H1 (cell line): ENCODE results near the gene CRTAP. TPM values are rescaled to one million over a fixed set of nuclear protein-coding genes. Genes with fewer than 3 reads are reported as not detected.

ENCODE experiments used
- CTCF ChIA-PET: fragments of 300-600 bp; sonication (Branson Sonifier 250); formaldehyde crosslinking; loops from one replicate; lab custom pipeline; 2021; ENCODE audit not compliant: partially characterized antibody; lab: Charles Lee
- POLR2A ChIA-PET: fragments of 300-600 bp; sonication (Branson Sonifier 250); formaldehyde crosslinking; loops from one replicate; lab custom pipeline; 2021; ENCODE audit warnings: inconsistent platforms; ENCODE audit not compliant: partially characterized antibody; lab: Charles Lee
- DNase-seq, 2 experiments: peaks; one replicate each; pipeline versions ENCODE4 v3.0.0 to v3.0.0-alpha.2; 2010 to 2022; ENCODE audit warnings: low spot score in 2 of 2, low read depth in 1 of 2, mixed read lengths in 1 of 2
- FAIRE-seq: peaks from 2 replicates; lab custom pipeline; 2011; peaks lifted over from hg19 to GRCh38; lab: Jason Lieb, UNC
- H2AFZ ChIP-seq: 2 replicates; pipeline ENCODE4 v1.8.1; 2012; ENCODE audit warnings: low read length, inconsistent platforms
- H2AK5ac ChIP-seq: 2 replicates; pipeline ENCODE4 v1.6.1; 2013; ENCODE audit warnings: low read depth, low read length
- H2BK120ac ChIP-seq: replicated peaks from 2 replicates; pipeline ENCODE3; 2013; ENCODE audit warnings: low read depth, low read length, inconsistent platforms
- H2BK12ac ChIP-seq: 2 replicates; pipeline ENCODE4 v1.6.1; 2013; ENCODE audit warnings: low read depth, low read length
- H2BK15ac ChIP-seq: 2 replicates; pipeline ENCODE4 v1.6.1; 2013; ENCODE audit warnings: low read length
- H2BK20ac ChIP-seq: 2 replicates; pipeline ENCODE4 v1.6.1; 2013; ENCODE audit warnings: low read length
- H2BK5ac ChIP-seq: 2 replicates; pipeline ENCODE4 v1.6.1; 2013; ENCODE audit warnings: low read depth, low read length
- H3K14ac ChIP-seq: 2 replicates; pipeline ENCODE4 v1.6.1; 2013; ENCODE audit warnings: inconsistent platforms; ENCODE audit not compliant: insufficient read length
- H3K18ac ChIP-seq: 2 replicates; pipeline ENCODE4 v1.6.1; 2013; ENCODE audit warnings: low read length; ENCODE audit errors: extremely low read depth
- H3K23ac ChIP-seq: 2 replicates; pipeline ENCODE4 v1.6.1; 2013; ENCODE audit warnings: inconsistent platforms; ENCODE audit not compliant: insufficient read length
- H3K23me2 ChIP-seq: 2 replicates; pipeline ENCODE4 v1.6.1; 2013; ENCODE audit warnings: low read depth, low read length
- H3K27ac ChIP-seq: 2 replicates; pipeline ENCODE4 v1.6.1; 2011; ENCODE audit warnings: low read depth, low read length, inconsistent platforms
- H3K27me3 ChIP-seq, 4 experiments: replicated peaks in 1 of 4; 1 replicate in 1 of 4; 2 replicates in 3 of 4; pipeline versions ENCODE4 v1.6.1 to v1.8.1; 2011 to 2013; ENCODE audit warnings: low read length in 3 of 4, mild to moderate bottlenecking in 3 of 4, inconsistent platforms in 2 of 4, mixed read lengths in 2 of 4, moderate library complexity in 1 of 4; ENCODE audit not compliant: control insufficient read depth in 3 of 4, insufficient read depth in 3 of 4; ENCODE audit errors: extremely low read depth in 1 of 4
- H3K36me3 ChIP-seq, 4 experiments: 2 replicates each; pipeline versions ENCODE4 v1.6.1 to v1.8.1; 2011 to 2013; ENCODE audit warnings: mild to moderate bottlenecking in 4 of 4, low read length in 3 of 4, moderate library complexity in 2 of 4, control low read depth in 1 of 4, inconsistent platforms in 1 of 4; ENCODE audit not compliant: insufficient read depth in 4 of 4, control insufficient read depth in 2 of 4
- H3K4ac ChIP-seq: replicated peaks from 2 replicates; pipeline ENCODE3; 2013; ENCODE audit warnings: low read length, low read depth, mixed read lengths, inconsistent platforms; ENCODE audit not compliant: insufficient read length
- H3K4me1 ChIP-seq, 4 experiments: replicated peaks in 1 of 4; 1 replicate in 1 of 4; 2 replicates in 3 of 4; pipeline versions ENCODE4 v1.6.1 to v1.8.1; 2011 to 2013; ENCODE audit warnings: low read length in 3 of 4, inconsistent platforms in 2 of 4, mixed read lengths in 1 of 4; ENCODE audit not compliant: insufficient read depth in 4 of 4, control insufficient read depth in 3 of 4
- H3K4me2 ChIP-seq, 2 experiments: 2 replicates each; pipeline versions ENCODE4 v1.6.1 to v1.8.1; 2011 to 2013; ENCODE audit warnings: low read depth in 2 of 2, low read length in 2 of 2, control low read depth in 1 of 2, inconsistent platforms in 1 of 2, mild to moderate bottlenecking in 1 of 2; ENCODE audit not compliant: insufficient read depth in 1 of 2
- H3K4me3 ChIP-seq, 4 experiments: fragments of 200-600, 300-600 bp in 1 of 4; sonication (generic), shearing (Covaris generic), sonication (Bioruptor Twin) in 1 of 4; 2 replicates each; pipeline versions ENCODE4 v1.5.1 to v1.8.1; 2011 to 2016; ENCODE audit warnings: low read length in 4 of 4, low read depth in 3 of 4, control low read depth in 2 of 4, inconsistent platforms in 2 of 4, mild to moderate bottlenecking in 2 of 4, mixed read lengths in 1 of 4, moderate library complexity in 1 of 4; ENCODE audit not compliant: insufficient read depth in 2 of 4; ENCODE audit errors: extremely low read depth in 1 of 4
- H3K56ac ChIP-seq: replicated peaks from 2 replicates; pipeline ENCODE3; 2013; ENCODE audit warnings: low read depth, mild to moderate bottlenecking, mixed read lengths, low read length, inconsistent platforms; ENCODE audit not compliant: insufficient read length
- H3K79me1 ChIP-seq: 2 replicates; pipeline ENCODE4 v1.6.1; 2013; ENCODE audit warnings: low read depth, low read length, control low read depth
- H3K79me2 ChIP-seq, 2 experiments: 2 replicates each; pipeline versions ENCODE4 v1.6.1 to v1.8.1; 2012 to 2013; ENCODE audit warnings: low read length in 2 of 2, mild to moderate bottlenecking in 2 of 2, inconsistent platforms in 1 of 2; ENCODE audit not compliant: insufficient read depth in 2 of 2, control insufficient read depth in 1 of 2
- H3K9ac ChIP-seq, 4 experiments: replicated peaks in 1 of 4; 1 replicate in 1 of 4; 2 replicates in 3 of 4; pipeline versions ENCODE4 v1.6.1 to v1.8.1; 2011 to 2013; ENCODE audit warnings: low read depth in 3 of 4, low read length in 3 of 4, control low read depth in 2 of 4, mild to moderate bottlenecking in 2 of 4, moderate library complexity in 2 of 4, inconsistent platforms in 1 of 4; ENCODE audit errors: extremely low read depth in 1 of 4
- H3K9me3 ChIP-seq, 2 experiments: 2 replicates each; pipeline versions ENCODE4 v1.6.1 to v1.8.1; 2012 to 2013; ENCODE audit warnings: mild to moderate bottlenecking in 2 of 2, moderate library complexity in 2 of 2, control low read depth in 1 of 2, inconsistent platforms in 1 of 2, low read depth in 1 of 2, low read length in 1 of 2, mixed read lengths in 1 of 2; ENCODE audit not compliant: insufficient read depth in 2 of 2
- H4K20me1 ChIP-seq, 2 experiments: replicated peaks in 1 of 2; 2 replicates each; pipeline versions ENCODE3 to v1.8.1; 2011 to 2013; ENCODE audit warnings: inconsistent platforms in 2 of 2, low read length in 2 of 2, mild to moderate bottlenecking in 1 of 2; ENCODE audit not compliant: insufficient read depth in 2 of 2, control insufficient read depth in 1 of 2
- H4K5ac ChIP-seq: 2 replicates; pipeline ENCODE4 v1.6.1; 2013; ENCODE audit warnings: low read length, low read depth, mixed read lengths, inconsistent platforms; ENCODE audit not compliant: insufficient read length
- H4K8ac ChIP-seq: 2 replicates; pipeline ENCODE4 v1.8.0; 2013; ENCODE audit warnings: mild to moderate bottlenecking, moderate library complexity, low read length, inconsistent platforms; ENCODE audit not compliant: insufficient read depth; ENCODE audit errors: extremely low read depth
- H4K91ac ChIP-seq: replicated peaks from 2 replicates; pipeline ENCODE3; 2013; ENCODE audit warnings: low read length, mixed read lengths, inconsistent platforms; ENCODE audit not compliant: insufficient read length
- BACH1 ChIP-seq: IDR thresholded peaks from 2 replicates; pipeline ENCODE4 v1.6.1; 2012; ENCODE audit warnings: low read length, improper control_type of control experiment
- BCL11A ChIP-seq, 2 experiments: IDR thresholded peaks; one replicate each; pipeline ENCODE4 v1.6.1; 2011; ENCODE audit warnings: low read depth in 2 of 2, low read length in 2 of 2, mild to moderate bottlenecking in 2 of 2
- CBX8 ChIP-seq: fragments of 300-800, 300-1000 bp; sonication (generic); IDR thresholded peaks from 2 replicates; pipeline ENCODE4 v1.7.1; 2016; ENCODE audit warnings: low read depth, low read length, borderline replicate concordance
- CHD2 ChIP-seq: IDR thresholded peaks from 2 replicates; pipeline ENCODE4 v1.6.1; 2012; ENCODE audit warnings: low read length, improper control_type of control experiment
- FOSL1 ChIP-seq: IDR thresholded peaks from 2 replicates; pipeline ENCODE4 v1.6.1; 2011; ENCODE audit warnings: mild to moderate bottlenecking, low read depth, low read length, moderate library complexity; ENCODE audit not compliant: insufficient read depth
- HDAC2 ChIP-seq, 2 experiments: fragments of 300-600 bp in 1 of 2; sonication (generic) in 1 of 2; IDR thresholded peaks; 2 replicates each; pipeline ENCODE4 v1.6.1; 2011 to 2012; ENCODE audit warnings: low read depth in 2 of 2, low read length in 2 of 2, mild to moderate bottlenecking in 2 of 2, moderate library complexity in 2 of 2, borderline replicate concordance in 1 of 2, inconsistent platforms in 1 of 2
- JUN ChIP-seq: IDR thresholded peaks from 2 replicates; pipeline ENCODE4 v1.6.1; 2011; ENCODE audit warnings: low read depth, mild to moderate bottlenecking, improper control_type of control experiment, low read length
- POLR2A ChIP-seq, 2 experiments: IDR thresholded peaks; 1 replicate in 1 of 2; 2 replicates in 1 of 2; pipeline ENCODE4 v1.6.1; 2011; ENCODE audit warnings: low read depth in 2 of 2, low read length in 2 of 2, mild to moderate bottlenecking in 2 of 2; ENCODE audit errors: control extremely low read depth in 1 of 2
- RXRA ChIP-seq: IDR thresholded peaks from 2 replicates; pipeline ENCODE4 v1.6.1; 2011; ENCODE audit warnings: low read depth, mild to moderate bottlenecking, low read length, moderate library complexity; ENCODE audit not compliant: insufficient read depth
- SP1 ChIP-seq: IDR thresholded peaks from 2 replicates; pipeline ENCODE4 v1.6.1; 2011; ENCODE audit warnings: low read depth, low read length
- TEAD4 ChIP-seq: IDR thresholded peaks from 2 replicates; pipeline ENCODE4 v1.6.1; 2012; ENCODE audit warnings: low read depth, low read length, inconsistent platforms, mixed read lengths
- WGBS, 2 experiments: shearing (Covaris generic) in 1 of 2; methylation state at CpG; one replicate each; pipeline versions ENCODE4 v1.1.6 to v1.1.7; 2013 to 2015; ENCODE audit warnings: low lambda C conversion rate in 2 of 2, mixed read lengths in 2 of 2, inconsistent platforms in 1 of 2, low coverage in 1 of 2, missing lambda C conversion rate in 1 of 2; ENCODE audit not compliant: insufficient replicate concordance in 2 of 2, insufficient coverage in 1 of 2, insufficient read length in 1 of 2; ENCODE audit errors: extremely low coverage in 1 of 2, missing lambda C conversion rate in 1 of 2; 5-methylcytosine and 5-hydroxymethylcytosine counted together
- polyA plus RNA-seq, 7 experiments: library from polyadenylated mRNA; depleted of rRNA in 3 of 7; stranded (reverse) in 5 of 7; unstranded in 2 of 7; fragments of >200 nt in 5 of 7; fragments of 200-250 nt in 2 of 7; gene quantifications; 1 replicate in 5 of 7; 2 replicates in 1 of 7; 4 replicates in 1 of 7; pipeline versions ENCODE4 v1.2.1 to v1.2.3, GENCODE V29; 2011 to 2013; ENCODE audit warnings: missing spikeins in 2 of 7, mixed read lengths in 2 of 7
- total RNA-seq: library from RNA; stranded (reverse); fragmentation: NEBNext Ultra II Directional; extraction: Animal tissue kit (Norgen Biotek cat#: 25700); gene quantifications from 2 replicates; pipeline ENCODE4 v1.2.1, GENCODE V29; 2021
- TF ChIP-seq, protein P1 (sequence below), 3 experiments: IDR thresholded peaks; 1 replicate in 2 of 3; 2 replicates in 1 of 3; pipeline versions ENCODE4 v1.5.1 to v1.6.1; 2011; ENCODE audit warnings: low read length in 3 of 3, mild to moderate bottlenecking in 3 of 3, inconsistent platforms in 2 of 3, low read depth in 1 of 3, moderate library complexity in 1 of 3; ENCODE audit not compliant: insufficient read depth in 1 of 3; ENCODE audit errors: control extremely low read depth in 1 of 3

The CRTAP gene
- total and polyA plus RNA-seq, 2 of the 8 experiments (the other 6 are each of a cell fraction or from before 2014, with no cell fraction given) = 159 to 188 TPM

DNA sequence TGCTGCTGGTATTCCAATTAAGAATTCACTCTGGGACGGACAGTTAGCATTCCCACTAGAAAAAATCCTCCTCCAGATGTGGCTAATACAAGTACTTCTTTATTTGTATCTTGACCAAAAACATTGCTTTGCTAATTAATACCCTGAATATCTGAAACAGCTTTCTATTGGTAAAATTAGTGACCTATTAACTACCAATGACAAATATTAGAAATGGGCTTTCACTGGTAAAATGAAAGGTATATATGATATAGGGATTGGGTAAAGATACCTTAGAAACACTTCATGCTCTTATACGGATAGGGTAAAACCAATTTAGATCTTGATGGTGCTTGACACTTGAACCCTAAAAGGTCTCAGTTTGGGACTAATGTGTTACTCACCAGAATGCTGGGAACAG is 52.3 kb downstream of the CRTAP start:
- Histone ChIP-seq H3K9ac (no peak overlapping the region), H2AFZ (no peak overlapping the region), H3K9me3 (no peaks in the 10 kb centered on the region), H3K18ac (no peak overlapping the region), H3K4ac (no peak overlapping the region), H3K79me2 (no peaks in the 10 kb centered on the region), H4K91ac (no peak overlapping the region), H2BK20ac (no peak overlapping the region), H3K4me1 (no peaks in the 10 kb centered on the region), H3K4me2 (no peak overlapping the region), H2BK5ac (no peak overlapping the region), H2BK12ac (no peak overlapping the region), H2AK5ac (no peak overlapping the region), H3K36me3 (no peaks in the 10 kb centered on the region), H3K27me3 (no peaks in the 10 kb centered on the region), H4K20me1 (no peaks in the 10 kb centered on the region), H4K5ac (no peak overlapping the region), H2BK120ac (no peak overlapping the region), H3K23me2 (no peaks in the 10 kb centered on the region), H4K8ac (no peak overlapping the region), H3K23ac (no peak overlapping the region), H2BK15ac (no peak overlapping the region), H3K4me3 (no peak overlapping the region), H3K56ac (no peak overlapping the region), H3K27ac (no peak overlapping the region), H3K79me1 (no peaks in the 10 kb centered on the region), H3K14ac (no peak overlapping the region)
- ChIA-PET POLR2A (no interaction called here), CTCF (interaction anchor here (2.0 kb wide), 1 partner anchor 22 kb away, joined by 7 read pairs; no protein-coding TSS in a partner anchor)
- 91% methylated on average over 2 of the region's 2 CpGs; no CpG with 5 or more reads in 1 of the 2 experiments for WGBS, 2 experiments
- DNase-seq = no peak
- TF ChIP-seq HDAC2 (IDR thresholded peaks at IDR 0.05; ENCODE audit: borderline replicate concordance in 1 of 2, low read depth in 2 of 2, low read length in 2 of 2) (no peak), TEAD4 (no peak), FOSL1 (no peak), CHD2 (no peak), JUN (no peak), BACH1 (no peak), CBX8 (no peak), BCL11A (IDR thresholded peaks at IDR 0.05; ENCODE audit: low read depth in 2 of 2, low read length in 2 of 2) (no peak), RXRA (no peak), POLR2A (IDR thresholded peaks at IDR 0.05; ENCODE audit: control extremely low read depth in 1 of 2, low read depth in 2 of 2, low read length in 2 of 2) (no peak), SP1 (no peak)
- TF ChIP-seq, protein P1, sequence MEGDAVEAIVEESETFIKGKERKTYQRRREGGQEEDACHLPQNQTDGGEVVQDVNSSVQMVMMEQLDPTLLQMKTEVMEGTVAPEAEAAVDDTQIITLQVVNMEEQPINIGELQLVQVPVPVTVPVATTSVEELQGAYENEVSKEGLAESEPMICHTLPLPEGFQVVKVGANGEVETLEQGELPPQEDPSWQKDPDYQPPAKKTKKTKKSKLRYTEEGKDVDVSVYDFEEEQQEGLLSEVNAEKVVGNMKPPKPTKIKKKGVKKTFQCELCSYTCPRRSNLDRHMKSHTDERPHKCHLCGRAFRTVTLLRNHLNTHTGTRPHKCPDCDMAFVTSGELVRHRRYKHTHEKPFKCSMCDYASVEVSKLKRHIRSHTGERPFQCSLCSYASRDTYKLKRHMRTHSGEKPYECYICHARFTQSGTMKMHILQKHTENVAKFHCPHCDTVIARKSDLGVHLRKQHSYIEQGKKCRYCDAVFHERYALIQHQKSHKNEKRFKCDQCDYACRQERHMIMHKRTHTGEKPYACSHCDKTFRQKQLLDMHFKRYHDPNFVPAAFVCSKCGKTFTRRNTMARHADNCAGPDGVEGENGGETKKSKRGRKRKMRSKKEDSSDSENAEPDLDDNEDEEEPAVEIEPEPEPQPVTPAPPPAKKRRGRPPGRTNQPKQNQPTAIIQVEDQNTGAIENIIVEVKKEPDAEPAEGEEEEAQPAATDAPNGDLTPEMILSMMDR (IDR thresholded peaks at IDR 0.05; ENCODE audit: control extremely low read depth in 1 of 3, insufficient read depth in 1 of 3, low read depth in 1 of 3, low read length in 3 of 3) = no peak
- no peak for FAIRE-seq
